Loucy (cell line): ENCODE results near the gene UGT2B7.

Experiments
- H2AFZ ChIP-seq: fragments of 200-600 bp; sonication (generic); 2 replicates; pipeline ENCODE4 v1.6.0; 2016; ENCODE audit warnings: antibody characterized with exemption, mild to moderate bottlenecking, low read length, moderate library complexity
- H3F3A ChIP-seq: fragments of 200-600 bp; 2 replicates; pipeline ENCODE4 v1.6.0; 2016; ENCODE audit warnings: antibody characterized with exemption, low read depth, mild to moderate bottlenecking
- H3K27me3 ChIP-seq: fragments of 200-600 bp; sonication (generic); 2 replicates; pipeline ENCODE4 v1.6.1; 2014; ENCODE audit warnings: low read length, mild to moderate bottlenecking; ENCODE audit not compliant: insufficient read depth, poor library complexity, severe bottlenecking
- H3K36me3 ChIP-seq: fragments of 200-600 bp; sonication (generic); 2 replicates; pipeline ENCODE4 v1.6.1; 2016; ENCODE audit warnings: low read length; ENCODE audit not compliant: insufficient read depth
- H3K4me1 ChIP-seq: fragments of 200-600 bp; sonication (generic); 2 replicates; pipeline ENCODE4 v1.5.1; 2014; ENCODE audit warnings: low read length, mild to moderate bottlenecking; ENCODE audit not compliant: insufficient read depth, poor library complexity, severe bottlenecking
- H3K4me2 ChIP-seq: fragments of 200-600 bp; sonication (generic); 2 replicates; pipeline ENCODE4 v1.6.0; 2014; ENCODE audit warnings: antibody characterized with exemption, low read length, low read depth, mild to moderate bottlenecking; ENCODE audit not compliant: poor library complexity, severe bottlenecking
- H3K4me3 ChIP-seq: fragments of 200-600 bp; sonication (generic); 2 replicates; pipeline ENCODE4 v1.5.1; 2014; ENCODE audit warnings: low read length, mild to moderate bottlenecking, mixed read lengths; ENCODE audit not compliant: poor library complexity, severe bottlenecking
- H3K79me2 ChIP-seq: fragments of 200-600 bp; sonication (generic); 2 replicates; pipeline ENCODE4 v1.6.1; 2014; ENCODE audit warnings: low read length; ENCODE audit not compliant: insufficient read depth
- H3K9ac ChIP-seq: fragments of 200-600 bp; sonication (generic); 2 replicates; pipeline ENCODE4 v1.6.0; 2014; ENCODE audit warnings: mild to moderate bottlenecking, low read depth, low read length, moderate library complexity; ENCODE audit not compliant: poor library complexity, severe bottlenecking
- H3K9me2 ChIP-seq: fragments of 200-600 bp; sonication (generic); replicated peaks from 2 replicates; pipeline ENCODE4 v1.6.1; 2016; ENCODE audit warnings: low read depth, low read length, mixed read lengths
- H3K9me3 ChIP-seq: fragments of 200-600 bp; sonication (generic); 2 replicates; pipeline ENCODE4 v1.6.1; 2014; ENCODE audit warnings: mild to moderate bottlenecking, antibody characterized with exemption, low read length, low read depth; ENCODE audit not compliant: insufficient read depth
- H4K20me1 ChIP-seq: fragments of 200-600 bp; sonication (generic); 2 replicates; pipeline ENCODE4 v1.6.0; 2014; ENCODE audit warnings: antibody characterized with exemption, low read length, mild to moderate bottlenecking; ENCODE audit not compliant: insufficient read depth, poor library complexity, severe bottlenecking
- EZH2phosphoT487 ChIP-seq: fragments of 200-600 bp; IDR thresholded peaks from 2 replicates; pipeline ENCODE4 v1.6.1; 2018; ENCODE audit warnings: antibody characterized with exemption, mild to moderate bottlenecking, moderate library complexity, borderline replicate concordance
- TF ChIP-seq, protein P1 (sequence below): fragments of 200-600 bp; sonication (generic); conservative IDR thresholded peaks from 2 replicates; pipeline ENCODE4 v1.5.1; 2014; ENCODE audit warnings: mild to moderate bottlenecking, antibody characterized with exemption, low read length

The UGT2B7 gene

DNA sequence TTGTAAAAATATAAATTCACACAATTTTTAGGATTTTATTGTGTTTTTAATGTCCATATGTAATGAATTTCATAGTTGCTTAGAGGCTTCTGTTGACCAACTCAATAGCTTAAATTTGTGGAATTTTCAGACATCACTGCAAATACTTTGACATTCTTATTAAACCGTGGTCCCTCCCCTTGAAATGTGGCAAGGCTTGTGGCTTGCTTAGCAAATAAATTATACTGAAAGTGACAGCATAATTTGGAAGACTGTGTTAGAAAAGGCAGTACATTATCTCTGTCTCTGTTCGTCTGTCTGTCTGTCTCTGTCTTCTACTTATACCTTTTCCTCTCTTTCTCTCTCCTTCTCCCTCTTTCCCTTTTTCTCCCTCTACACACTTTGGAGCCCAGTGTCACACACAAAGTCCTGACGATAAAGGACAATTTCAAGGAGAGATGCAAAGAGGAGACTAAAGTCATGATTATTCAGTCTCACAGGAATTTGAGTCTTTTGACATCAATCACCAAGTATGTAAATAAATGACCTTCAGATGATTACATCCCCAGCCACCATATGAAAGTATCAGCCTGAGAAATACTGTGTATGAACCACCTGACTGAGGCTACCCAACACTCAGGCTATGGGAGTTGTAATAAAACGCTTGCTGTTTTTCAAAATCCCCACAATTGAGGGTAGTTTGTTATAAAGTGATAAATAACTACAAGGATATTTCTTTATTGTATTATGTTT, 21.0 kb upstream of the UGT2B7 start:
- Histone ChIP-seq H3K79me2 (no peaks in the 10 kb centered on the region), H4K20me1 (no peaks in the 10 kb centered on the region), H3K27me3 (no peaks in the 10 kb centered on the region), H3K9me3 (no peaks in the 10 kb centered on the region), H3K4me3 (no peak overlapping the region), H3K4me2 (no peak overlapping the region), H3K36me3 (no peaks in the 10 kb centered on the region), H3K4me1 (no peaks in the 10 kb centered on the region), H3K9ac (no peak overlapping the region), H3K9me2 (no peaks in the 10 kb centered on the region), H2AFZ (no peak overlapping the region), H3F3A (no peaks in the 10 kb centered on the region)
- no peak for TF ChIP-seq EZH2phosphoT487
- TF ChIP-seq, protein P1, sequence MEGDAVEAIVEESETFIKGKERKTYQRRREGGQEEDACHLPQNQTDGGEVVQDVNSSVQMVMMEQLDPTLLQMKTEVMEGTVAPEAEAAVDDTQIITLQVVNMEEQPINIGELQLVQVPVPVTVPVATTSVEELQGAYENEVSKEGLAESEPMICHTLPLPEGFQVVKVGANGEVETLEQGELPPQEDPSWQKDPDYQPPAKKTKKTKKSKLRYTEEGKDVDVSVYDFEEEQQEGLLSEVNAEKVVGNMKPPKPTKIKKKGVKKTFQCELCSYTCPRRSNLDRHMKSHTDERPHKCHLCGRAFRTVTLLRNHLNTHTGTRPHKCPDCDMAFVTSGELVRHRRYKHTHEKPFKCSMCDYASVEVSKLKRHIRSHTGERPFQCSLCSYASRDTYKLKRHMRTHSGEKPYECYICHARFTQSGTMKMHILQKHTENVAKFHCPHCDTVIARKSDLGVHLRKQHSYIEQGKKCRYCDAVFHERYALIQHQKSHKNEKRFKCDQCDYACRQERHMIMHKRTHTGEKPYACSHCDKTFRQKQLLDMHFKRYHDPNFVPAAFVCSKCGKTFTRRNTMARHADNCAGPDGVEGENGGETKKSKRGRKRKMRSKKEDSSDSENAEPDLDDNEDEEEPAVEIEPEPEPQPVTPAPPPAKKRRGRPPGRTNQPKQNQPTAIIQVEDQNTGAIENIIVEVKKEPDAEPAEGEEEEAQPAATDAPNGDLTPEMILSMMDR = no peak

DNA sequence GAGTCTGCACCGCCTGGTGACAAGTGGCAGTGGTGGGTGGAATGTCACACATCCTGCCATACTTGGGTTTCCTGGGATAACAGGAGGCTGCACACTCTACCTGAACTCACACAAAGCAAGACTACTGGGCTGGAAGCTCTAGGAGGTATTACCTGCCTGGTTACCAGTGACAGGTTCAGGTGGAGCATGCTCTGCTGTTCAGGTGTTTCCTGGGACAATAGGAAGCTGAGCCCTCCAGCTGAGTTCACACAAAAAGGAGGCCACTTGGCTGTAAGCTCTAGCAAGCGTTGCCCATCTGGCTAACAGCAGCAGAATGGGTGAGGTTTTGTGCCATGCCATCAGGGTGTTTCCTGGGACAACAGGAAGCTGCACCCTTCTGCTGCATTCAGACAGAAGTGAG, 17.4 kb upstream of the UGT2B7 start:
- Histone ChIP-seq H3K4me2 (no peak overlapping the region), H2AFZ (no peak overlapping the region), H3K9me2 (no peaks in the 10 kb centered on the region), H3F3A (no peaks in the 10 kb centered on the region), H3K4me3 (no peak overlapping the region), H4K20me1 (no peaks in the 10 kb centered on the region), H3K9me3 (no peaks in the 10 kb centered on the region), H3K4me1 (no peaks in the 10 kb centered on the region), H3K9ac (no peak overlapping the region), H3K36me3 (no peaks in the 10 kb centered on the region), H3K79me2 (no peaks in the 10 kb centered on the region), H3K27me3 (no peaks in the 10 kb centered on the region)
- TF ChIP-seq, protein P1 = no peak
- no peak for TF ChIP-seq EZH2phosphoT487

DNA sequence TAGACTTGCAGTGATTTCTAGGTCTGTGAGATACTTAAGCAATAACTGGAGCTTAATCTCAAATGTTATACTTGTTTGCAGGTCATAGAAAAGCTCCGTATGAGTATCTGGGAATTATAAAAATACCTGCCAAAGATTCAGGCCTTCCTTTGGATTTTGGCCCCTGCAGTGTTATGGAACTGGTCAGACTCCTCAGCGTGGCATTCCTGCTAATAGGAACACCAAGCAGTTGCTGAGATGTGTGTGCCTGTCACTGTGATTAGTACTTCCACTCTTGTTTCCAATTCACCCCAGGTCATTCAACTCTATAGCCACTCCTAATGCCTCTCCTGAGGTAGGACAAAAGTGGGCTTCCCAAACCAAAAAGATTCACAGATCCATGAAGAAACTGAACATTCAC, 7.8 kb upstream of the UGT2B7 start:
- no peaks in the 10 kb centered on the region for H3K9me2 ChIP-seq
- H3F3A ChIP-seq = no peaks in the 10 kb centered on the region
- no peaks in the 10 kb centered on the region for H3K4me1 ChIP-seq
- H3K36me3 ChIP-seq = no peaks in the 10 kb centered on the region
- no peak overlapping the region for H3K4me3 ChIP-seq
- no peaks in the 10 kb centered on the region for H3K9me3 ChIP-seq
- no peaks in the 10 kb centered on the region for H3K79me2 ChIP-seq
- TF ChIP-seq EZH2phosphoT487 = no peak
- TF ChIP-seq, protein P1 = no peak
- no peaks in the 10 kb centered on the region for H3K27me3 ChIP-seq
- no peak overlapping the region for H3K4me2 ChIP-seq
- H4K20me1 ChIP-seq = no peaks in the 10 kb centered on the region
- H2AFZ ChIP-seq = no peak overlapping the region
- H3K9ac ChIP-seq = no peak overlapping the region
